Esophagus squamous epithelium (tissue), 4 donors: Measurements from ENCODE around the gene FBXO11.

ENCODE experiments used
- POLR2A ChIP-seq, 4 donors: fragments of 450-650 bp; IDR thresholded peaks; one replicate each; pipeline ENCODE4 v1.6.1; 2017; ENCODE audit warnings: antibody characterized with exemption in 4 of 4, mild to moderate bottlenecking in 4 of 4, moderate library complexity in 3 of 4
- TF ChIP-seq, protein P1 (sequence below), 6 experiments: fragments of 450-650 bp in 4 of 6; fragments of 200-600 bp in 2 of 6; sonication (generic) in 2 of 6; IDR thresholded peaks; one replicate each; pipeline ENCODE4 v1.5.1; 2016 to 2019; ENCODE audit warnings: antibody characterized with exemption in 6 of 6, mild to moderate bottlenecking in 4 of 6, moderate library complexity in 4 of 6

DNA sequence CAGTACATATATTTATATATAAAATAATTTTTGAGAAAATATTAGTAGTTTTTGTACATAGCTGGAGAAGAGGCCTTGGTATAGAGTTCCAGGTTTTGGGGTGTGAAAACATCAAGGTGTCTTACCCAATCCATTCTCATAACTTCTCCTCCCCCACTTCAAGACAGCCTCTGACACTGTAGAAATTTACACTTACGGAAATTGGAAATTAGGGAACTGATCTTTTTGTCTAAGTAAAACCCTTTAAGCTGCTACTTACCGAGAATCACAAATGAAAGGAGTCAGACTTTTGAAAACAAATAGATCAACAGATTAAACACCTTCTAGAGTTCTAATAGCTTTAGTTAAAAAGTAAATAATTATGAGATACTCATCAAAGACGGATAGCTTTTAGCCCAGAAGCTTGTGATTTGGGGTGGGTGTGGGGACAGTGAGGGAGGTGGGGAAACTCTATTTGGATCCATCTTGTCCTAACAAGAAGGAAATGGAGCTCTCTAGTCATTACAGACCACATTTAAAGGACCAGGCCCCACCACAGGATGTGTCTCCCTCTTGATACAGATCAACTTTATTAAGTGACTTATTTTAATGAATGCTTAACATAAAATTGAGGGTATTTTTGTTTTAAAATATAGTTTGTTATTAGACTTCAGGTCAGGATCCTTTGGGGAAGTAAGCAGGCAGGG lies 11.1 kb upstream of the FBXO11 start:
- TF ChIP-seq, protein P1, sequence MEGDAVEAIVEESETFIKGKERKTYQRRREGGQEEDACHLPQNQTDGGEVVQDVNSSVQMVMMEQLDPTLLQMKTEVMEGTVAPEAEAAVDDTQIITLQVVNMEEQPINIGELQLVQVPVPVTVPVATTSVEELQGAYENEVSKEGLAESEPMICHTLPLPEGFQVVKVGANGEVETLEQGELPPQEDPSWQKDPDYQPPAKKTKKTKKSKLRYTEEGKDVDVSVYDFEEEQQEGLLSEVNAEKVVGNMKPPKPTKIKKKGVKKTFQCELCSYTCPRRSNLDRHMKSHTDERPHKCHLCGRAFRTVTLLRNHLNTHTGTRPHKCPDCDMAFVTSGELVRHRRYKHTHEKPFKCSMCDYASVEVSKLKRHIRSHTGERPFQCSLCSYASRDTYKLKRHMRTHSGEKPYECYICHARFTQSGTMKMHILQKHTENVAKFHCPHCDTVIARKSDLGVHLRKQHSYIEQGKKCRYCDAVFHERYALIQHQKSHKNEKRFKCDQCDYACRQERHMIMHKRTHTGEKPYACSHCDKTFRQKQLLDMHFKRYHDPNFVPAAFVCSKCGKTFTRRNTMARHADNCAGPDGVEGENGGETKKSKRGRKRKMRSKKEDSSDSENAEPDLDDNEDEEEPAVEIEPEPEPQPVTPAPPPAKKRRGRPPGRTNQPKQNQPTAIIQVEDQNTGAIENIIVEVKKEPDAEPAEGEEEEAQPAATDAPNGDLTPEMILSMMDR (IDR thresholded peaks at IDR 0.05), result no peak
- TF ChIP-seq POLR2A (IDR thresholded peaks at IDR 0.05), result no peak
